HUDEP-2 (cell line): ENCODE measurements around the gene CCNJL.
"Not testable (repeated sequence)": the region's sequence is repeated elsewhere in the genome, so short reads cannot be mapped to it uniquely, and the experiment has no call there.

Source experiments
- DNase-seq, 76 experiments: peaks; one replicate each; lab custom pipeline; 2025; ENCODE audit not compliant: unreplicated experiment in 76 of 76; lab: John Stamatoyannopoulos, UW

Gene CCNJL

DNA sequence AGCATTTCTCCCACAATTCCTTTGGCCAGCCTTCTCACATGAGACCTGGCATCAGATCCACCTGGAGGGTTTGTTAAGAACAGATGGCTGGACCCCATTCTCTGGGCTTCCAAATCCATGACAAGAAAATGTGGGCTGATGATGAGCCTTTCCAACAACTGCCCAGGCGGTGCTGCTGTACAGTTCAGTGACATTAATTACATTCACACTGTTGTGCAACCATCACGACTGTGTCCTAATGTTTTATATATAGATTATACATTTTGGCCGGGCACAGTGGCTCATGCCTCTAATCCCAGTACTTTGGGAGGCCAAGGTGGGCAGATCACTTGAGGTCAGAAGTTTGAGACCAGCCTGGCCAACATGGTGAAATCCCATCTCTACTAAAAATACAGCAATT is 22.4 kb upstream of the CCNJL start:
- not testable (repeated sequence) for DNase-seq

DNA sequence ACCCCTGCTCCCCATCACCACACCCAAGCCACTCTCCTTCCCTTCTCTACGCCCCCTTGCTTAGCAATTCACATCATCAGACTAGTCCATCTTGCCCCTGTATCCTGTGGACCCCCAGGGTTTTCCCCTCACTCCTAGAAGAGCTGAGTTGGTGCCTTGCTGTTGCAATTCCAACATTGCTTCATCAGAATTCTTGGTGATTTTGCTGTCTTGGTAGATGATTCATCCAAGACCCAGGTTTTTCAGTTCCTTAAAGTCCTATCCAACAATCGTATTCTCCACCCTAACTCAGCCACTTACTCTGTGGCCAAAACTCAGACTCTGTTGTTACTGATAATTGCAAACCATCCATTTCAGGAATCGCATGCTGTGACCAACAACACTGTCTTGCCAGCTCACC is 21.4 kb upstream of the CCNJL start:
- no peak for DNase-seq

DNA sequence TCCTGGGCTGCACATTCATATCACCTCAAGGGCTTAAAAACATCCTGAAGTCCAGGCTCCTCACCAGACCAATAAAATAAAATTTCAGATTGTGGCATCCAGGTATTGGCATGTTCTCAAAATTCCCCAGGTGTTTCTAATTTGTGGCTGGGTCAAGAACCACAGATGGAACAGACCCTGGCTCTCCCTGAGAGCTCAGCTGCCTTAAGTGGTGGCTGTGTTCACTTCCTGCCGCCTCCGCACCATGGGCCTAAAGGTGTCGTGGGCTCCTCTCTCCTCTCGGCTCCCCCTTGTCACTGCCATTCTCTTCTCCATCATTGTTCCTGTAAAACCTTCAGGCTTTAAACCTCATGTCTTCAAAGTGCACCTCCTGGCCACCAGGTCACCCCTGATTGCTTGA is 17.8 kb upstream of the CCNJL start:
- no peak for DNase-seq

DNA sequence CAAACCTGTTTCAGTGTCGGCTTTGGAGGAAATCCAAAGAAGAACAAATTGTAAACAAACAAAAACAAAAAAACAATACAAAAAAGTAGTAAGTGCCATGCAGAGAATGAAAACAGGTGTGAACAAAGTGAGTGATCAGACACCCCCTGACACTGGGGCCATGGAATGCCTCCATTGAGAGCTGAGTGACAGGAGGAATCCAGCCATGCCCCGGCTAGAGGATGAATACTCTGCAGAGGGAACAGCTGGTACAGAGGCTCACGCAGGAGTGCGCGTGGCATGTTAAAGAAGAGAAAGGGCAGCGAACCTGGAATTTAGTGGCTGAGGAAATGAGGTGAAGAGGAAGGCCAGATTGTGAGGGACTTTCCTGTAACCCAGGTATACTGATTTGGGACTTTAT is 15.5 kb upstream of the CCNJL start:
- DNase-seq, result no peak

DNA sequence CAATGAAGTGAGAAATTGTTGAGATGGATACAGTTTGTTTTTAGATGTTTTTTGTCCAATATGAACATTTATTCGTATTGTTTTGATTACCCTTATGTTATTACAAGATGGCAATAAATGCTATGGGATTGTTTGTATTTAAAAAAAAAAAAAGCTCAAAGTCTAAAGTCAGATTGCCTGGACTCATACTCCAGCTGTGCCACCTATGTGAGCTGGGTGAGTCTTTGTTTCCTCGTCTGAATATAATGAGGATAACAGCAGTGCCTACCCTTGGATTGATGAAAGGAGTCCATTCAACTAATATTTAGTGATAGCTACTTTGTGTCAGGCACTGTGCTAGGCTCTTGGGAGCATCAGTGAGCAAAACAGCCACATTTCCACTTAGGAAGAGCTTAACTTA is 14.6 kb upstream of the CCNJL start:
- no peak for DNase-seq

DNA sequence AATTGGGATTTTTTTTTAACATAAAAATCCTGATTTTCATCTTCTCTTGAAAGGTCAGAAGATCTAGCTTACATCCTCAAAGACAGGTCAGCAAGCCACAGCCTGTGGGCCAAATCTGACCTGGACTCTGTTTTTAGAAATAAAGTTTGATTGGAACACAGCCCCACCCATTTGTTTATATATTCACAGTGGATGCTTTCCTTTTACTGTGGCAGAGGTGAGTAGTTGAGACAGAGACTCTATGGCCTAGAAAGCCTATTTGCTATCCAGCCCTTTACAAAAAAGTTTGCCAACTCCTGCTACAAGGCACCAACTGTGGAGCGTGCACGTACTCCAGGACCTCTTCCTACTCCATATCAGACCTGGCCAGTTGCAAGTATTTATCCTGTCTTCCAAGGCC is 13.4 kb upstream of the CCNJL start:
- no peak for DNase-seq

DNA sequence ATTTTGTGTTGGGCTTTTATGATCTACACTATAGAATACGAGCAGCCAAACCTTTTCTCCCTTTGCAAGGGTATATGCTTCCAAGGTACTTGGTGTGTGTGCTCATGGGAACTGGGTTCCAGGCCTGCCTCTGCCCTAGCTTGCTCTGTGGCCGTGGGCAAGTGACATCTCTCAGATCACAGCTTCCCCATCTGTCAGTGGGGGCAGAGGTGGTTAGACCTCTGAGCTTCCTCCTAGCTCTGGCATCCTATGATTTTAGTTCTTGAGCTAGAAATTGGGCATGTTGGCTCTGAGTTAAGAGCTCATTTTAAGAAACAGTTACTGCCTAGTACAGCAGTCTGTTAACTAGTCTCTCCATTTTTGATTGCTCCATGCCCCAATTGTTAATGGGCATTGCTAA is 12.5 kb upstream of the CCNJL start:
- DNase-seq, result no peak

DNA sequence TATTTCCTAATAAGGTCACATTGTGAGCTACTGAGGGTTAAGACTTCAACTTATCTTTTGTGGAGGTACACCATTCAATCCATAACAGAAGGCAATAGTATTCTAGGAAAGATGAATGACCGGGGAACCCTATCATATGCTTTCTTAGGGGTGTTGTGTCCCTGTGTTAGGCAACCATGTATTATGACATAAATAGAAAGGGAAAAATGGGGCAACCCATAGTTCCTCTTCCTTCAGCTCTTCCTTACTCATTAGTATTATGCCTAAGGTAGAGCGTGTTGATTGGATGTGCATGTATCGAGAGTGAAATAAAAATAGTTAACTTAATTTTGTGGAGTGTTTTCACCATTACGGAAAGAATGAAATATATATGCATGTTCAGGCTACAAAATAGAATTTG is 6.0 kb upstream of the CCNJL start:
- no peak for DNase-seq

DNA sequence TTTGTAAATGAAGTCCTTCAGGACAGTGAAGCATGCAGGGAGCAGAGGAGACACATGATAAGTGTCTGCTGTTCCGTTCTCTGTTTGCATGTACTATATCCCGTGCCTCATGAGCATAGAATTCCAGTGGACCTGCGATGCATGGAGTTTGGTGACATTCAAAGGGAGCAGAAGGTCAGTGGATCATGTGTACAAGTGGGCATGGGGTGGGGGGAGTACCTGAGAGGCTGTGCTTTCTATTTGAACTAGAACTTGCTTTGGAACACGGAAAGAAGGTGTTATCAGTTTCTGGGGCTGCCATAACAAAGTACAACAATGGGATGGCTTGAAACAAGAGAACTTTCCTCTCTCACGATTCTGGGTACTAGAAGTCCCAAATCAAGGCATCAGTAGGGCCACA is 5.1 kb upstream of the CCNJL start:
- DNase-seq, result no peak

DNA sequence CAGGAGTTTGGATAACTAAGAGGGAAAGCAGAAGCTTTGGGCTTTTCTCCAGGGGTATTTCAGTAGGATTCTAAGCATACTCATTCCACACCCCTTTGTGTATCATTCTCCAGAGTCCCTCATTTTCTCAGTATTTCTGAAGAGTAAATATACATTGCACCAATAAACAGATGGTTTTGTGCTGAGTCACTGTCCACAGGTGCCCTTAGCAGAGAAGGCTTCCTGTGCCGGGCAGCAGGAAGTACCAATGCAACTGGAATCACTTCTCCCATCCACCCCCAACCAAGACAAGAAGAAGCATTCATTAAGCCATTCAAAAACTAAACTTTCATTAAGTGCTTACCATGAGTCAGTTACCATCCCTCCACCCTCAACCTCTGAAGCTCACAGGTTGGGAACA is 3.6 kb upstream of the CCNJL start:
- DNase-seq, result no peak

DNA sequence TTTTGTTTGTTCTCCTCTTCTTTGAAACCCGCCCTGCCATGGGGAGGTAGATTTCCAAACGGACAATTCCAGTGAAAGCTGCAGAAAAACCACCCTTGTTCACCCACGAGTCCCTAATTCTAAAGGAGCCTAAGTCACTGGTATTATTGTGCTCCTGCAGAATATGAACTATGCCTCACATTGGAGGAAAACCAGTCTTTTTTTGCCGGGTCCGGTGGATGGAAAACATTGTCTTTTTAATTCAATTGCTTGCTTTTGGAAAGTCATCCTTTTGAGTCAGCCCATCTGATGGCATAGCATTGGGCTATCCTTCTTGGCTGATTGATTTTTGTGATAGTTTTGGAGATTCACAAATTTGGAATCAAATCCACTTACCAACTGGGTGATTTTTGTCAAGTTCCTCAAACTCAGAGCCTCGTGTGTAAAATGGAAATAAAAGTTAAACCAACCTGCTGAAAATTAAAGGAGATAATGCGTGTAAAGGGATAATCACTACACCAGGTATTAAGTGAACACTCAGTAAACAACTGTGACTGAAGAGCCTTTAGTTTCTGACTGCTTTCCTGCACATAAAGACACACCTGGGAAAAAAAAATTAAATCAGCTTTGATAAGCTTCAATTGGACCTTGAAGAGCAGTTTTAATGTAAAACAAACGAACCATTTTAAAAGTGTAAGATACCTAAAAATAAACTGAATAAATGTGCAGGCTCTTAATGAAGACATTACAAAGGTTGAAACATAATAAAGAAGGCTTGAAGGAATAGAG is 780 bp upstream of the CCNJL start:
- DNase-seq, result no peak

DNA sequence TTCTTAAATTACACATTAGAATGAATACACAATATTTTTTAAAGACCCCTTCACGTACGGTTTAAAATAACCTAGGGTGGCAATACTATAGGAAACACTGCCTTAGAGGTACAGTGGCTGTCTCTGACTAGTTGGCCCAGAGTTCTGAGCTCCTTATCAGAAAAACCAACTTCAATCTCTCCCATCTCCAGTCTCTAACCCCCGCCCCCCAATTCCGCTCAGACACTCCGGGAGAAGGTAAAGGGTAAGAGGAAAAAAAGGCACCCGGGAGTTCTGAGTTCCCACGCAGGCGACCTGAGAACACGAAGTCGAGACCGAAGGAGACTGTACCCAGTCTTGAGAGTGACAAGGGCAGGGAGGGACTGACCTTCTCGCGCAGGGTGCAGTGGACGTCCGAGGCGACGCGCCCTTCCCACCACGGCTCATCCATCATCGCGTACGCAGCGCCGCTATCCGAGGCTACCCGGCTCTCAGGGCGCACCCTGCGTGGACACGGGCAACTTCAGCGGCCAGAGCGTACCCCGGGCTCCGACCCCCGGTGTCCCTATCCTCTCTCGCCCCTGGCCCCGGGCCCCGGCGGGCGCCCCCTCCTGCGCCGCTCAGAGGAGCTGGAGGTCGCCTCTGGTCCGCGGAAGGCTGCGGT is 752 bp downstream of the CCNJL start:
- DNase-seq, result no peak

DNA sequence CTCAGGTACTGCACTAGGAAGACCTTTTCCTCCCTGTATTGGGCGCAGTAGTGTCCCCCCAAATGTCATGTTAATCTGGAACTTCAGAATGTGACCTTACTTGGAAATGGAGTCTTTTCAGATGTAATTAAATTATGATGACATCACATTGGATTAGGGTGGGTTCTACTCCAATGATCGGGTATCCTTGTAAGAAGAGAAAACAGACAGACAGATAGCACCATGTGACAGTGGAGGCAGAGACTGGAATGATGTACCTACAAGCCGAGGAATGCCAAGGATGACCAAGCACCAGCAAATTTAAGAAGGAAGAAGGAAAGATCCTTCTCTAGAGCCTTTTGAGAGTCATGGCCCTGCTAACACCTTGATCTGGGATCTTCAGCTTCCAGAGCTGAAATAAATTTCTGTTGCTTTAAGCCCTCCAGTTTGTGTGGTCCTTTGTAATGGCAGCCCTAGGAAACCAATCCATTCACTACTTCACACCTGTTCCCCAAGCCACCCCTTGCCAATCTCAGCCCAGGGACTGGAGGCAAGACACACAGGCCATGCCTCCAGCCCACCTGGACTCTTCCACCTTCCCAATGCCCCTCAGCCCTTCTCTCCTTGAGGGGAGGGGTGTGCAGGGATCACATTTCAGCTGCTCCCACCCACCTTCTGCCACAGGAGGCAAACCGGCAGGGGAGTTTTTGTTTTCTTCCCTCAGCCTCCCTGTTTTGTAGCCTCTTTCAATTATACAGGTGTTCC is 1.6 kb downstream of the CCNJL start:
- DNase-seq, result no peak

DNA sequence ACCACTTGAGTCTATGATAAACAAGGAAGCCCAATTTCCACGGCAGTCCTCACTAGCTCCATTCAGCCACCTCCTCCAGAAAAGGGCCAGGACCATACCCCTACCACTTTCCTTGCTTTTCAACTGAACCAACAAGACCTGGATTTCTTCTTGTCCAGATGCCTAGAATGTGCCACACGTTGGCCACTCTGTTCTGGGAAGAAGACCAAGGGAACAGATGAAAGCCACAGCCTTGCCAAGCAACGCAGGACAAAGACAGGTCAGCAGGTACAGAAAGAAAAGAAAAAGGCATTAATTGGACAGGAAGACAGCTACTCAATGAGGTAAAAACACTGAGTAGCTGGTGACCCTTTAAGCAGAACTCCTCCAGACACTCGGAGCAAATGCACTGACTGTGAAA is 2.2 kb downstream of the CCNJL start:
- no peak for DNase-seq

DNA sequence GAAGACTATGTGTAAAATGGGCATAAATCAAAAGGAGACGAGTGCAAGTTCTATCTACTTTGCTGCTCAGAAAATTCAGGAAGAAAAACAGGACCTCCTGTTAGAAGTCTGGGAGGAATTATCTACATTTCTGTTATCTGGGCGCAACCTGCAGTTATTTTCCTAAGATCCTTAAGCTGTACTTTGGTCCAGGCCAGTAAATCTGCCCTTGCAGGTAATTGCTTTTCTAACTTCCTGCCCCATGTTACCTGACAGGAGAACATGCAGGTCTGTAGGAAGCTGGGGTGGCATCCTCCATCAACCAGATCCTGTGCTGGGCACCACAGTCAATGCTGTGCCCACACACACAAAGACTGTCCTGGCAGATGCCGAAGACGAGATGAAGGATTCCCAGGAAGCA is 5.7 kb downstream of the CCNJL start:
- DNase-seq, result no peak

DNA sequence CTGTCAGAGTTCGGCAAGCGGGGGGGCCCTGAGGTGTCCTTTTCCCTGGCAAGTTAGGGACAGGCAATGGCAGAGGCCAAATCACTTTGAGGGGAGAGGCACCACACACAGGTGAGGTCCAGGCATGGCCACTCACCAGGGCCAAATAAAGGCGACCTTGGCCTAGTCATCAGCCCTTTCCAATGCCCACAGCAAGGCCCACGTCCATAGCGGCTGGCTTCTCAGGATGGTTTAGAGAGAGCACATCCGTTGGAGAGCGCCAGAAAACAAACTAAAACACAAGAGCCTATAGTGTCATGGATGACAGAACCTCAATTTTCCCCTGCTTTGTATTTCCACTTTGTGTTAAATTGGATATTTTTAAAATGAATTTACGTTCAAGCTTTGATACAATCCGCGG is 7.0 kb downstream of the CCNJL start:
- no peak for DNase-seq

DNA sequence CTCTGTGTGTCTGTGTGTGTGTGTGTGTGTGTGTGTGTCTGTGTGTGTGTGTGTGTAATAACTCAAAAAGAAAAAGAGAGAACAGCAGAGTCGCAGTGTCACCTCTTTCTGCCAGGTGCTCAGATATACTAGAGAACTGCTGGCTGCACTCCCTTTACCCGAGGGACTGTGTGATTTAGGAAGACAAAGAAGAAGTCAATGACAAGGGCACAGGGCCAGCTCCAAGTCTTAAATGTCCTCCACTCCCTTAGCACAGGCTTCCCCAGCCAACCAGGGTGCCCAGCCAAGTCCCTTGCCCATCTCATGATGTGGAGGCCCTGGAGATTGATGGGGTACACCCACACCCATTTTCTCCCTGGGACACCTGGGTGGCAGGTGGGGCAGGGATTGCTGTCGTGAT is 8.7 kb downstream of the CCNJL start:
- DNase-seq, result no peak

DNA sequence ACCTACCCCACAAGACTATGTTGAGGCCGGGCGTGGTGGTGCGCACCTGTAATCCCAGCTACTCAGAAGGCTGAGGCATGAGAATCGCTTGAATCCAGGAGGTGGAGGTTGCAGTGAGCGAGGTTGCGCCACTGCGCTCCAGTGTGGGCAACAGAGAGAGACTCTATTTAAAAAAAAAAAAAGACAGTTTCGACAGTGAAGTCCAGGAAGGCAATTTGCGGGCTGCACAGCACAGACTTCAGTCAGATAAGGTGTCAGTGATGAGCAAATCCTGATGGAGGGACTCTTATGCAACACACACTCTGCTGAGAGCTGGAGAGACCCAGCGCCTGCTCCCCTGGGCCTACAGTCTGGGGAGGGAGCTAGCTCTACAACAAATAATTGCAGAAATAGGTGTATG is 14.2 kb downstream of the CCNJL start:
- DNase-seq, result no peak

DNA sequence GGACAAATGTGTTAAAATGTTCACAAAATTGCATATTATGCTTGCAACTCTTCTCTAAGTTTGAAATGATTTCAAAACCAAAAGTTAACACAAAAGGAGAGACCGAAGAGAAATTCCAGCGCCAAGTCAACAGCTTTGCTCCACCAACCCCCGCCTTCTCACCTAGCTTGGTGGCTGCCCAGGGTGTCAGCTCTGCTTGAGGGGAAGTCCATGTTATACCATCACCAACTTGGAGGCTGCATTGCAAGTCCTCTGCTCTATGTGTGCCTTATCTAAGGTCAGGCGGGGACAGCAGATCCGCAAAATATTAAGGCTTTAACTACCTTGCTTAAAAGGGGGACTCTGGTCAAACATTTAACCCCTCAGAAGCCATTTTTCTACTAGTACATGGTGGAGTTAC is 14.6 kb downstream of the CCNJL start:
- DNase-seq, result no peak

DNA sequence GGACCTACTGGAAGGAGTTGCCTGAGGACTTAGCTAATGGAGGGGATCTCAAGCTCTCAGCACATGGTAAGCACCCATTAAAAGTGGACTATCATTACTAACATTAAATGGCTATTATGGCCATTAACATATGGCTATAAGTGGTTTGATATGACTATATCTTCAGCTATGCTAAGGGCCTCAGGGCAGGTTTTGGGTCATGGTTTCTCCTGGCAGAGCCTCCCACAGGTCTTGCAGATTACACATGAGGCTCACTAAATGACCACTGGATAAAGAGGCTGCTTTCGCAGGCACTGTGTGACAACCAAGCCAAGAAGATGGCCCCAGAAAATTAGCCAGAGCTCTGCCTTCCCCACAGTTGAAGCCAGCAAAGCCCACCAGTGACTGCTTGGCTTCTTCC is 15.4 kb downstream of the CCNJL start:
- no peak for DNase-seq

DNA sequence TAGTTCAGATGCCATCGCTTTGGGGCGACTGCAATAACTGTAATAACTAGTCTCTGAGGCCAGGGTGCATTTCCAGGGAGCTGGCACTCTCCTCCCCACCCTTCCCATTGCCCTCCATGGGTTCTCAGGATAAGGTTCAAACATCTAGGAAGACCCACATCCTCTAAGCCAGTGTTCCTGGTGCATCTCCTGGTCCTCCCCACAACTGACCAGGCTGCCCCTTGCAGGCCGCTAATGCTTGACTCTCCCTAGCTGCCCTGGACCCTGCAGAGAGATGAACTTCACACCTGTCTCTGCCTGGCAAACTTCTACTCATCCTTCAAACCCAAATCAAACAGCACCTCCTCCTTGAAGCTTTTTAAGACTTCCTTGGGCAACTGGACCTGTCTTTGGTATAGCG is 15.9 kb downstream of the CCNJL start:
- DNase-seq, result no peak
